Mononuclear cell (primary cell): ENCODE results near the gene MCU. TPM values are rescaled to one million over a fixed set of nuclear protein-coding genes. Genes with fewer than 3 reads are reported as not detected.
"Not testable (repeated sequence)": the region's sequence is repeated elsewhere in the genome, so short reads cannot be mapped to it uniquely, and the experiment has no call there.

ENCODE experiments used
- H3K27me3 ChIP-seq: 2 replicates; pipeline ENCODE4 v1.6.0; 2011; ENCODE audit warnings: low read length, control low read depth; ENCODE audit not compliant: insufficient read depth
- H3K4me1 ChIP-seq: 2 replicates; pipeline ENCODE4 v1.5.1; 2011; ENCODE audit warnings: mild to moderate bottlenecking, low read length, control low read depth; ENCODE audit not compliant: insufficient read depth
- H3K4me3 ChIP-seq: 2 replicates; pipeline ENCODE4 v1.5.1; 2011; ENCODE audit warnings: mild to moderate bottlenecking, low read length, moderate library complexity
- H3K9me3 ChIP-seq: 2 replicates; pipeline ENCODE4 v1.5.1; 2011; ENCODE audit warnings: low read depth, mild to moderate bottlenecking, control low read depth, low read length
- total RNA-seq: library from RNA; depleted of rRNA; stranded (reverse); fragments of >200 nt; gene quantifications from one replicate; pipeline ENCODE4 v1.2.3, GENCODE V29; 2012

Gene MCU
- total RNA-seq, 1 donor, result 12.0 TPM

- no peak overlapping the region for H3K4me3 ChIP-seq
- no peaks in the 10 kb centered on the region for H3K4me1 ChIP-seq
- H3K9me3 ChIP-seq, result no peaks in the 10 kb centered on the region
- no peaks in the 10 kb centered on the region for H3K27me3 ChIP-seq
These were observed 218.8 kb downstream of the MCU start for GRCh38 chr10:72910705-72911104.

GRCh38 chr10:72911758-72912157, 219.8 kb downstream of the MCU start:
- no peaks in the 10 kb centered on the region for H3K4me1 ChIP-seq
- no peaks in the 10 kb centered on the region for H3K9me3 ChIP-seq
- no peaks in the 10 kb centered on the region for H3K27me3 ChIP-seq
- H3K4me3 ChIP-seq, result no peak overlapping the region

GRCh38 chr10:72912736-72913135, 220.8 kb downstream of the MCU start:
- Histone ChIP-seq H3K4me1 (no peaks in the 10 kb centered on the region), H3K9me3 (no peaks in the 10 kb centered on the region), H3K4me3 (no peak overlapping the region), H3K27me3 (no peaks in the 10 kb centered on the region)

GRCh38 chr10:72913287-72913686, 221.3 kb downstream of the MCU start:
- Histone ChIP-seq H3K4me3 (no peak overlapping the region), H3K27me3 (no peaks in the 10 kb centered on the region), H3K4me1 (no peaks in the 10 kb centered on the region), H3K9me3 (no peaks in the 10 kb centered on the region)

GRCh38 chr10:72917201-72917600, 225.3 kb downstream of the MCU start:
- H3K4me3 ChIP-seq, H3K27me3 ChIP-seq, H3K9me3 ChIP-seq, H3K4me1 ChIP-seq: not testable (repeated sequence)

- not testable (repeated sequence) for H3K9me3 ChIP-seq, H3K27me3 ChIP-seq, H3K4me3 ChIP-seq, H3K4me1 ChIP-seq
These were observed 225.9 kb downstream of the MCU start for GRCh38 chr10:72917803-72918332.

GRCh38 chr10:72918352-72918751, 226.4 kb downstream of the MCU start:
- no peaks in the 10 kb centered on the region for H3K4me1 ChIP-seq
- H3K4me3 ChIP-seq, result no peak overlapping the region
- no peaks in the 10 kb centered on the region for H3K27me3 ChIP-seq
- H3K9me3 ChIP-seq, result no peaks in the 10 kb centered on the region

- H3K4me1 ChIP-seq, H3K4me3 ChIP-seq, H3K9me3 ChIP-seq, H3K27me3 ChIP-seq: not testable (repeated sequence)
These were observed 229.3 kb downstream of the MCU start for GRCh38 chr10:72921147-72921683.

- no peaks in the 10 kb centered on the region for H3K4me1 ChIP-seq
- no peaks in the 10 kb centered on the region for H3K27me3 ChIP-seq
- H3K9me3 ChIP-seq, result no peaks in the 10 kb centered on the region
- no peak overlapping the region for H3K4me3 ChIP-seq
These were observed 232.4 kb downstream of the MCU start for GRCh38 chr10:72924351-72924750.

- Histone ChIP-seq H3K9me3 (no peaks in the 10 kb centered on the region), H3K27me3 (no peaks in the 10 kb centered on the region), H3K4me1 (no peaks in the 10 kb centered on the region), H3K4me3 (no peak overlapping the region)
These were observed 234.1 kb downstream of the MCU start for GRCh38 chr10:72925951-72926465.

- H3K4me1 ChIP-seq, result no peaks in the 10 kb centered on the region
- no peak overlapping the region for H3K4me3 ChIP-seq
- no peaks in the 10 kb centered on the region for H3K9me3 ChIP-seq
- no peaks in the 10 kb centered on the region for H3K27me3 ChIP-seq
These were observed 235.5 kb downstream of the MCU start for GRCh38 chr10:72927485-72927884.

- no peaks in the 10 kb centered on the region for H3K27me3 ChIP-seq
- H3K9me3 ChIP-seq, result no peaks in the 10 kb centered on the region
- H3K4me3 ChIP-seq, result no peak overlapping the region
- H3K4me1 ChIP-seq, result no peaks in the 10 kb centered on the region
These were observed 236.9 kb downstream of the MCU start for GRCh38 chr10:72928798-72929197.

GRCh38 chr10:72930276-72930675, 238.3 kb downstream of the MCU start:
- H3K4me3 ChIP-seq, result no peak overlapping the region
- H3K27me3 ChIP-seq, result no peaks in the 10 kb centered on the region
- H3K9me3 ChIP-seq, result no peaks in the 10 kb centered on the region
- no peaks in the 10 kb centered on the region for H3K4me1 ChIP-seq

GRCh38 chr10:72932259-72933015, 240.5 kb downstream of the MCU start:
- Histone ChIP-seq H3K4me1 (no peaks in the 10 kb centered on the region), H3K4me3 (no peak overlapping the region), H3K9me3 (no peaks in the 10 kb centered on the region), H3K27me3 (no peaks in the 10 kb centered on the region)

GRCh38 chr10:72935361-72935760, 243.4 kb downstream of the MCU start:
- no peaks in the 10 kb centered on the region for H3K4me1 ChIP-seq
- no peaks in the 10 kb centered on the region for H3K9me3 ChIP-seq
- H3K4me3 ChIP-seq, result no peak overlapping the region
- H3K27me3 ChIP-seq, result no peaks in the 10 kb centered on the region
